Skin of body (tissue), 3 donors: ENCODE data around the gene SRSF3. TPM values are rescaled to one million over a fixed set of nuclear protein-coding genes. Genes with fewer than 3 reads are reported as not detected.
"Not testable (repeated sequence)": the region's sequence is repeated elsewhere in the genome, so short reads cannot be mapped to it uniquely, and the experiment has no call there.

Experiments
- DNase-seq: peaks from one replicate; lab custom pipeline; 2025; lab: John Stamatoyannopoulos, UW
- small RNA-seq: library from RNA; depleted of rRNA; stranded (forward); fragments of <200 nt; gene quantifications from one replicate; pipeline ENCODE3, GENCODE V24; 2014; ENCODE audit warnings: low replicate concordance
- total RNA-seq: library from RNA; depleted of rRNA; stranded (reverse); fragments of >200 nt; gene quantifications from one replicate; pipeline ENCODE4 v1.2.3, GENCODE V29; 2014

SRSF3 gene
- total RNA-seq, 1 donor from 2014 or later, result 147 TPM

- no peak for DNase-seq
Measured at GRCh38 chr6:36643977-36644376, 49.8 kb downstream of the SRSF3 start.

DNA sequence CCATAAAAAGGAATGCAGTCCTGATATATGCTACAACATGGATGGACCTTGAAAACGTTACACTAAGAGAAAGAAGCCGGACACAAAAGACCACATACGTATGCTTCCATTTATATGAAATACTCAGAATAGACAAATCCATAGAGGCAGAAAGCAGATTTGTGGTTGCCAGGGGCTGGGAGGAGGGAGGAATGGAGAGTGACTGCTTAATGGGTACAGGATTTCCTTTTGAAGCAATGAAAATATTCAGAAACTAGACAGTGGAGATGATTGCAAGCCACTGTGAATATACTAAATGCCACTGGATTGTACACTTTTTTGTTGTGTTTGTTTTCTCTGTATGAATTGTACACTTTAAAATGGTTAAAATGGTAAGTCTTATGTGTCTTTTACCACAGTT lies 54.9 kb downstream of the SRSF3 start:
- no peak for DNase-seq

DNA sequence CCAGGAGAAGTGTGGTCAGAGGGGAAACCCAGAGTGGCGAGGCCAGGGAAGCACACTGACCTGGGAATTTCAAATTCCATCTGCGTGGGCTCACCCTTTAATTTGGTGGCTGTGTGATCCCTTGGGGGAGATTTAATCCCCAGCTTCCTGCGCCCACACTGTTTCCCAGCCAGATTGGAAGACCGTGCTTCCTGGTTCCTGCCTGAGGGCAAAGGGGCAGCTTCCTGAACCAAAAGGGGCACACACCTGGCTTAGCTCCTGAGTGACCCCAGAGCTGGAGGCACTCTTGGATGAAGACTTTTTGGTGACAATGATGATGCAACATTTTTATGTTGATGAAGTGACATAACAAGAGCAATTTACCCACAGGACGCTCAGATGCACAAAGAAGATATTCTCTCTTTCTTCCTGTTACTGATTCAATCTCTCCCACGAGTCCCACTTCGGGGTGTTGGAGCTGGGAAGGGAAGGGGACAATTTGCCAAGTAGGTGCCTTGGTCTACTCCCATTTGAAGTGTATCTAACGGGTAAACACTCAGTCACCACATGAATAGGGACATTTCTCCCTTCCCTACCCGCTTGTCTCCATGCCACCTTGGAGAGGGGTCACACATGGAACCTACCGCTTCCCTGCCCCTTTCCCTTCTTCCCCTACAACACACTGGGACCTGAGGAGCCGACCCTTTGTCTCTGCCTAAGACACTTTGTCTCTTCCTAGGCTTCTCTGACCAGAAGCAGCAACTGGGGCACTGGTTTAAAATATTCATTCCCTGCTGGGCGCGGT lies 55.7 kb downstream of the SRSF3 start:
- DNase-seq, result no peak

- no peak for DNase-seq
Measured at GRCh38 chr6:36650848-36651478, 56.8 kb downstream of the SRSF3 start.

DNA sequence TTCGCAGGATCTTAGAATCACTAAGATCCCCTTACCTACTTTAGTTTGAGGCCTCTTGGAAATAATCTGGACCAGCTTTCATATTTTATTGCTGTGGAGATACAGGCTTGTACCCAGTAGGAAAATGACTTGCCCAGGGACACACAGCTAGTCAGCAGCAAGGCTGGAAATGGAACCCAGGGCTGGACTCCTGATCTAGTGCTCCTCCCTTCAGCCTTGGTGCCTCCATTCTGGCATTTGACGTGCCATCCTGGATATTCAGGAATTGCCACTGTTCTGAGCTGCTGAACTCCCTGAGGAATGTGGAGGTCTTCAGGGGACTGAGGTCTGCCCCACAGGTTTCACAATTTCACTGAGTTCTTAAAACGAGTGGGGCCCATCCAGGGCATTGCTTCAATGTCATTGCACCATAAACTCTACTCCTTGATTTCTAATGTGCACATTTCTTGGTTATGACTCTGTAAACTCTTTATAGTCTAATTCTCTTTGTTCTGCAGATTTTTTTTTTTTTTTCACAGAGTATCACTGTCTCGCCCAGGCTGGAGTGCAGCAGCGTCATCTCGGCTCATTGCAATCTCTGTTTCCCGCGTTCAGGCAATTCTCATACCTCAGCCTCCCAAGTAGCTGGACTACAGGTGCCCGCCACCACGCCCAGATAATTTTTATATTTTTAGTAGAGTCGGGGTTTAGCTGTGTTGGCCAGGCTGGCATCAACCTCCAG lies 57.7 kb downstream of the SRSF3 start:
- DNase-seq, result no peak

DNA sequence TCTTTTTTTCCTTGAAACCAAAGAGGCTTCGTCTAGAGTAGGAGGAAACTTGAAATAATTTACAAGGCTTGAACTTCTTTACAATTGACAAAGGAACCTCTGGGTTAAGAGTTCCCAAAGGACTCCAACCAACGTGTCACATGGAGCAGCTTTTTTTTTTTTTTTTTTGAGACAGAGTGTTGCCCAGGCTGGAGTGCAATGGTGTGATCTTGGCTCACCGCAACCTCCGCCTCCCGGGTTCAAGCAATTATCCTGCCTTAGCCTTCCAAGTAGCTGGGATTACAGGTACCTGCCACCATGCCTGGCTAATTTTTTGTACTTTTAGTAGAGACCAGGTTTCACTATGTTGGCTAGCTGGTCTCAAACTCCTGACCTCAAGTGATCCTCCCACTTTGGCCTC lies 60.3 kb downstream of the SRSF3 start:
- not testable (repeated sequence) for DNase-seq

Small RNA genes within 50 kb of the gene (small RNA-seq; reads per million reads assigned to genes)
- gene MIR3925 (not detected), gene RNU1-88P (2.3 reads per million, percentile 87 among the genes with 10 or more reads in this experiment)

Other genes with a start within 250 kb of the SRSF3 start
- gene ETV7, start 206.7 kb upstream of the SRSF3 start, total RNA-seq, result 0.49 TPM
- not detected for gene PXT1, start 151.5 kb upstream of the SRSF3 start, total RNA-seq
- 75.7 TPM for gene KCTD20, start 151.4 kb upstream of the SRSF3 start, total RNA-seq
- gene STK38, start 46.9 kb upstream of the SRSF3 start, total RNA-seq, result 26.1 TPM
- gene CDKN1A, start 84.4 kb downstream of the SRSF3 start, total RNA-seq, result 78.9 TPM
- 0.59 TPM for gene RAB44, start 103.5 kb downstream of the SRSF3 start, total RNA-seq
- gene CPNE5, start 245.1 kb downstream of the SRSF3 start, total RNA-seq, result 4.0 TPM